Activated T-cell treated with anti-CD3 and anti-CD28 coated beads, Interleukin-2, amount 50 U/mL, for 1 hour (primary cell): ENCODE results near the gene COA4.
"Not testable (repeated sequence)": the region's sequence is repeated elsewhere in the genome, so short reads cannot be mapped to it uniquely, and the experiment has no call there.

Experiments
- DNase-seq: peaks from one replicate; pipeline ENCODE4 v3.0.0-alpha.2; 2020

Gene COA4

GRCh38 chr11:73876424-73877310 is at the start of gene COA4, which contains the start of gene PAAF1:
Gene COA4, minus strand, starts transcription at chr11:73876846. Its CDS starts 3,468 bp downstream, at chr11:73873378.
Gene PAAF1, plus strand, starts transcription at chr11:73876999. Its CDS starts 23 bp downstream, at chr11:73877022.
- peak; percentile 87 for DNase-seq

- DNase-seq = no peak
These were observed 44.5 kb upstream of the COA4 start for GRCh38 chr11:73921180-73921579.

GRCh38 chr11:73916435-73916834 is 39.8 kb upstream of the COA4 start:
- no peak for DNase-seq

DNA sequence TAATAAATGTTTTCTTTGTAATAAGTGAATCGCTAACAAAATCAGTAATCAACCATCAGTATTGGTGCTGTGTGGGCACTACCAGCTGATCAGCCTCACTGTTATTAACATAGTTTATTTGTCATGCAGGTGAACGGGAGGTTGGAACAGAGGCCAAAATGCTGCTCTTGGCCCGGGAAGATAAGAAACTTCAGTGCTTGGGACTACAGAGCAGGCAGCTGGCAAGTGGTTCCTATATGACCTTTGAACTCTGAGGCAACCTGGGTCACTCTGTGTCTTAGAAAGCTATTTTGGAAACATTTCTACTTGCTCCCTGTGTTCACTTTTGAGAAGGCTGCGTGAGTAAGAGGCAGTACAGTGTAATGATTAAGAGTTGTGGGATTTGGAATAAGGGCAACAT is 37.6 kb upstream of the COA4 start:
- DNase-seq = no peak

- DNase-seq = no peak
These were observed 36.8 kb upstream of the COA4 start for GRCh38 chr11:73913472-73913871.

DNA sequence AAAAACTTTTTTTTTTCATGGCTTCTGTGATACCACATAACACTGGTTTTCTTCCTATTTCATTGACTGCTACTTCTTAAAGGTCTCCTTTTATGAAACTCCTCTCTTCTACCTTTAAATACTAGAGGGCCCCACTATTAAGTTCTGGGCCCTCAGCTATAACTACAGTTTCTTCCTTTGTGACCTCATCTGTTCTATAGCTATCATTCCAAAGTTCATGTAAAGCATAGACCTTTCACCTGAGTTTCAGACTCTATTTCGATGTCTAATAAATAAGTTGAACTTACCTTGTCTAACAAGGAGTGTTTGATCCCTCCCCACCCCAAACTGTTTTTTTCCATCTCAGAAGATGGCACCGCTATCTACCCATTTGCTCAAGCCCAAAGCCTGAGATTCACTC is 35.4 kb upstream of the COA4 start:
- no peak for DNase-seq

- DNase-seq = no peak
These were observed 30.5 kb upstream of the COA4 start for GRCh38 chr11:73907191-73907590.

- DNase-seq = no peak
These were observed 25.7 kb upstream of the COA4 start for GRCh38 chr11:73902303-73902702.

- DNase-seq = no peak
These were observed 18.2 kb upstream of the COA4 start for GRCh38 chr11:73894725-73895335.

DNA sequence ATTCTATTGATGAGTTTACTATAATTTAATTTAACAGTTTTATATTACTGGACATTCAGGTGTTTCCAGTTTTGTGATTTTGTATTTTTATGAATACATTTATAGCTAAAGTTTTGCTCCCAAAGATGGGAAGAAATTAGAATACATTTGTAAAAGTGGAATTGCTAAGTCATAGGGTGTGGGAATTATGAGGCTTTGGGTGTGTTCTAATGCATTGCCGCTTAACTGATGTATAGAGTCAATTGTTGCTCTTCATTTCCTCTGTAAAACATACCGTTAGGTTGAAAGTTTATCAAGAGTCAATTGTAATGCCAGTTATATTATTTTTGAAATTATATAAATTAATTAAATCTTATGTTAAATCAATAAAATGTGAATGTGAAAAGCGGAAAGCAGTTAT is 16.4 kb upstream of the COA4 start:
- no peak for DNase-seq

DNA sequence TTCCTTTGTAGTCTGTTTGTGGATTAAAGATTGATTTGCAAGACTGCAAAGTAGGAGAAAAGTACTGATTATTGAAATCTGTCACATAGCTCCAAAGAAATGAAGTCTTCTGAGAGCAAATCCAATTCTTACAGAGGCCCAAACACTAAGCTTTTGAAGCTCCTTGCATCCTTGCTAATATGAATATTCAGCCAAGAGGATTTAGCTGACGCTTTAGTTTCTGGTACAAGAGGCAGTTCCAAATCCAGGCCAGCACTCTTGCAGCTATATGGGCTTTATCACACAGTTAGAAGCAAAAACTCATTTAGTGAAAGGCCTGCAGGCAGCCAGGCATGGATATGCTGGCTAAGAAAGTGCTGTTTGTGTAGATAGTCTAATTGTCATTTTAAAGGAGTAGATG is 12.9 kb upstream of the COA4 start:
- DNase-seq = no peak

DNA sequence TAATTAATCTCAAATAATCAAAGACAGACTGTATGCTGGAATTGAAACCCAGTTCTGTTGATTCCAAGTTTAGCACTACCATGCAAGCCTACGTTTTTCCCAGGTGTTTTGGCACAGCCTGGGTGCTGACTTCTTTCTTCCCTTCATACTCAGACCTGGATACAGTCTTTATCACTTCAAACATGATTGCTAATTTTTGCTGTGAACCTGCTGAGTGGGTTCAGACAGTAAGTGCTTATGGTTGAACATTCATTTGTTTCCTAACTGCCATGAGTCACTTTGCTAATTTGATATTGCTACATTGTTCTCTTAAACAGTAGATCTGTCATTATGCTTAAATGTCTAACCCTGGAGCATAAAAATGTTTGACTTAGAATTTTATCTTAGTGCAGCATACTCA is 12.4 kb upstream of the COA4 start:
- DNase-seq = no peak

DNA sequence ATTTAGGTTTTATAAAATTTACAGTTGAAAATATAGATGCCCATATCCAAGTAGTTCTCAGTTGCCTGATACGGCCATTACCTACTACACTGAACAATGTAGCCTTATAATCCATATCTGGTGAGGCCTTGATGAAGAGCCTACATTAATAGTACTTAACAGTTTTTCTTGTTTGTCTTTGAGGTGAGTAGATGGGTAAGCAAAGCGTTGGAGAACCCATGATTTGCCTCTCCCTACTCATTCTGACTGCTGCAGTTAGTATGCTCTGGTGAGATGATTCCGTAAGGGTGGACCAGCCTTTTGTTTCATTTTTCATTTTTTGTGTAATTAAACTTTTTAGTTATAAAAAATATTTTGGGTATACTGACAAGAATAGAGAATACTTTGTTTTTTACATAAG is 11.6 kb upstream of the COA4 start:
- no peak for DNase-seq

DNA sequence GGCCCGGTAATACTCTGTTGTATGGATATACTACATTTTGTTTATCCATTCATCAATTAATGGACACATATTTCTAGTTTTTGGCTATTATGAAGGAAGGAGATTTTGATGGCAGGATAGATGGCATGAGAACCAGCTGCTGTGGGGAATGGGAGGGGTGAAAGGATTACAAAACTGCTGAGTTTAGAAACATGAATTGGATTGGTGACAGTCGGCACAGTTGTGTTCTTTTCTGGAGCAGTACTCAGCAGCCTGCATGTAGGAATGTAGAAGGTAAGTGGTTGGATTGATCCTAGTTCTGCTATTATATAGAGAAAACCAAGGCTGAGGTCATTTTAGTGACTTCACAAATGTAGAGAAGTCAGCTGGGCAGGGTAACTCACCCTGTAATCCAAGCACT is 7.2 kb upstream of the COA4 start:
- no peak for DNase-seq

DNA sequence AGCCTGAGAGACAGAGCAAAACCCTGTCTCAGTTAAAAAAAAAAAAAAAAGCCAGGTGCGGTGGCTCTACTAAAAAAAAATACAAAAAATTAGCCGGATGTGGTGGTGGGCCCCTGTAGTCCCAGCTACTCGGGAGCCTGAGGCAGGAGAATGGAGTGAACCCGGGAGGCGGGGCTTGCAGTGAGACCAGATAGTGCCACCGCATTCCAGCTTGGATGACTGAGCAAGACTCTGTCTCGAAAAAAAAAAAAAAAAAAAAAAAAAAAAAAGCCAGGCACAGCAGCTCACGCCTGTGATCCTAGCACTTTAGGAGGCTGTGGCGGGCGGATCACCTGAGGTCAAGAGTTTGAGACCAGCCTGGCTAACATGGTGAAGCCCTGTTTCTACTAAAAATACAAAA is 3.8 kb upstream of the COA4 start:
- not testable (repeated sequence) for DNase-seq

GRCh38 chr11:73878771-73879170 is 2.1 kb upstream of the COA4 start:
- DNase-seq = no peak

GRCh38 chr11:73875840-73876239 is 806 bp downstream of the COA4 start:
- no peak for DNase-seq

GRCh38 chr11:73875380-73875779 is 1.3 kb downstream of the COA4 start:
- no peak for DNase-seq

DNA sequence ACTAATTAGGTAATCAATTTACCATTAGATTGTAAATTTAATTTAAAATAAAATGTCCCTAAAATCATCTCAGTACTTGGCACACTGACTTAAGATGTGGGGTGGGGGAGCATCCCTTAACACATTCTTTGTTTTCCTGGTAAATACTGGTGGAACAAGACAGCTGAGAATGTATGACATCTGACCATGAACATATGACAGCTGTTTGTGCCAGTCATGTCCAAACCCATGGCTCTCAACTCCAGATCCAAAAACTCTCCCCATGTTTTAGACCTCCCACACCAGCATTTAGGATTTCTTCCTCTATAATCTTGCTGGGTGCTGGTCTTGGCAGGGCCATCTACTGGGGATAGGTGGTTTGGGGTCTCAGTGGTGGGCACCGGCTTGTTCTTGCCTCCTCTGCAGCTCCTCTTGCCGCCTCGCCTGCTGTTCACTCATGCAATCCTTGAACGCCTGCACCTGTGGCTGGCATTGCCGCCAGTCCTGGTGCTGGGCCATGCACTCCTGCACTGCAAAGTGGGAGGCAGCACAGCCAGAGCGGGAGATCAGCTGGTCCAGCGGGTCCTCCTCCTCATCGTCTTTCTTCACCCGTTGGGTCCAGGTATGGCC is 3.8 kb downstream of the COA4 start:
- DNase-seq = no peak

GRCh38 chr11:73870261-73870660 is 6.4 kb downstream of the COA4 start:
- no peak for DNase-seq

DNA sequence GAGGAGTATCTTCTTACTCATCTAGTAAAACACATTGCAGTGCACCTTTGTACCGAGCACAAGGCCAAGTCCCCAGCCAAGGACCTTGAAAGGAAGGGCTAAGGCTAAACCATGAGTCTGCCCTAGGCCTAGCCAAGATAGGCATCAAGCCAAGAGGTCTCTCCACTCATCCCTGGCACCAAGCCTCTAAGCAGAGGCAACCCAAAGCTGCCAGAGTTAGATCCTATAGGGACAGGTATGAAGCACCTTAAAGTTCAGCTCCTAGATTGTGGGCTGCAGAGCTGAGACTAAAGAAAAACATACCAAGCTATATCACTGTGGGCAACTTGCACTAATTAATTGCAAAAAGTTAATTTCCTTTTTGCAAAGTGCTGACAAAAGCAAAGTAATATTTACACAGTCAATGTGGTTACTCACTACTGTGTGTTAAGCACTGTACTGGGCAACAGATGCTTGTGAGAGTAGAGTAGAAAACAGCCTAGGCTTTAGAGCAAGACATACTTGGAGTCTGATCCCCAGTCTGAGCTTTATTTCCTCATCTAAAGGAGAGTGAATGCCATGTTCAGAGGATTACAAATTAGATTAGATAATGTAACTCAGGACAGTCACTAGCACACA is 7.2 kb downstream of the COA4 start:
- DNase-seq = no peak

- DNase-seq = no peak
These were observed 10.1 kb downstream of the COA4 start for GRCh38 chr11:73866586-73866996.

DNA sequence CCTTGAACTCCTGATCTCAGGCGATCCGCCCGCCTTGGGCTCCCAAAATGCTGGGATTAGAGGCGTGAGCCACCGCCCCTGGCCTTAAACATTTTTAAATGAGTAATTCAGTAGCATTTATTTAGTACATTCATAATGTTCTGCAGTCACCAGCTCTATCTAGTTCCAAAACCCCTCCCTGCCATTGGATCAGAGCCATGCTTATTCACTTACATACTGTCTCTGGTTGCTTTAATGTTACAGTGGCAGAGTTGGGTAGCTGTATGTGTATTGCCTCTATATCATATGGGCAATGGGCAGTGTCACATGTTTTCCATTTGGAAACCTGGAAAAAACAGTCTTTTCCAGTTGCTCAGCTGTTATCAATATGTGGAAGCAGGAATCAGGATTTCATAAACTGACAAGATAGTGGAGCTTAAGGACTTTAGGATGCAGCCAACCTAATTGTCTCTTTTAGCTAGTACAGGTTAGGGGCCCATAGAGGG is 10.5 kb downstream of the COA4 start:
- no peak for DNase-seq
